NOMO-1 treated with DMSO at 0.1 percent for 48 hours (cell line): Measurements from ENCODE around the gene URGCP.
A peak's percentile ranks its signal among the peaks of the same experiment; 100 is the strongest.

Source experiments
- DNase-seq: peaks from one replicate; lab custom pipeline; 2025; ENCODE audit not compliant: unreplicated experiment; lab: John Stamatoyannopoulos, UW

URGCP gene

GRCh38 chr7:43906331-43907010, at the start of gene URGCP:
URGCP (minus strand) TSS chr7:43906596; CDS start chr7:43906575, 21 bp downstream.
- peak; percentile 28 for DNase-seq

GRCh38 chr7:43956027-43956426, 49.6 kb upstream of the URGCP start:
- DNase-seq = no peak

- DNase-seq = no peak
Observed at GRCh38 chr7:43954524-43955228, 48.3 kb upstream of the URGCP start.

- no peak for DNase-seq
Observed at GRCh38 chr7:43953071-43953470, 46.7 kb upstream of the URGCP start.

GRCh38 chr7:43952028-43952427, 45.6 kb upstream of the URGCP start:
- DNase-seq = no peak

GRCh38 chr7:43944286-43944685, 37.9 kb upstream of the URGCP start:
- DNase-seq = no peak

GRCh38 chr7:43943417-43944187, 37.2 kb upstream of the URGCP start:
- DNase-seq = no peak

- no peak for DNase-seq
Observed at GRCh38 chr7:43942997-43943396, 36.6 kb upstream of the URGCP start.

- no peak for DNase-seq
Observed at GRCh38 chr7:43942250-43942649, 35.9 kb upstream of the URGCP start.

- DNase-seq = no peak
Observed at GRCh38 chr7:43938892-43939482, 32.6 kb upstream of the URGCP start.

- DNase-seq = no peak
Observed at GRCh38 chr7:43937444-43937843, 31.0 kb upstream of the URGCP start.

GRCh38 chr7:43933902-43934560, 27.6 kb upstream of the URGCP start:
- no peak for DNase-seq

GRCh38 chr7:43931346-43931745, 24.9 kb upstream of the URGCP start:
- no peak for DNase-seq

- DNase-seq = no peak
Observed at GRCh38 chr7:43929529-43930457, 23.4 kb upstream of the URGCP start.

- DNase-seq = no peak
Observed at GRCh38 chr7:43927810-43928209, 21.4 kb upstream of the URGCP start.

GRCh38 chr7:43926798-43927123, 20.4 kb upstream of the URGCP start:
- DNase-seq = no peak

GRCh38 chr7:43925984-43926797, 19.8 kb upstream of the URGCP start, which contains the start of gene UBE2D4:
UBE2D4 (plus strand) TSS chr7:43926436; CDS start chr7:43926533, 97 bp downstream.
- peak; percentile 78 for DNase-seq

- no peak for DNase-seq
Observed at GRCh38 chr7:43922726-43923125, 16.3 kb upstream of the URGCP start.

GRCh38 chr7:43921423-43921822, 15.0 kb upstream of the URGCP start:
- no peak for DNase-seq
